OCI-LY1 (cell line): Measurements from ENCODE around the gene SEPHS1.

ENCODE experiments used
- EZH2 ChIP-seq: fragments of 200-600 bp; sonication (generic), shearing (Covaris generic); IDR thresholded peaks from 2 replicates; pipeline ENCODE4 v1.8.0; 2017; ENCODE audit warnings: borderline replicate concordance, mixed run types, mild to moderate bottlenecking, antibody characterized with exemption, low read length, moderate library complexity, mixed read lengths
- TF ChIP-seq, protein P1 (sequence below): fragments of 200-600 bp; sonication (generic), shearing (Covaris generic); IDR thresholded peaks from 2 replicates; pipeline ENCODE4 v1.5.1; 2017; ENCODE audit warnings: mild to moderate bottlenecking, antibody characterized with exemption, low read length, moderate library complexity, mixed read lengths

DNA sequence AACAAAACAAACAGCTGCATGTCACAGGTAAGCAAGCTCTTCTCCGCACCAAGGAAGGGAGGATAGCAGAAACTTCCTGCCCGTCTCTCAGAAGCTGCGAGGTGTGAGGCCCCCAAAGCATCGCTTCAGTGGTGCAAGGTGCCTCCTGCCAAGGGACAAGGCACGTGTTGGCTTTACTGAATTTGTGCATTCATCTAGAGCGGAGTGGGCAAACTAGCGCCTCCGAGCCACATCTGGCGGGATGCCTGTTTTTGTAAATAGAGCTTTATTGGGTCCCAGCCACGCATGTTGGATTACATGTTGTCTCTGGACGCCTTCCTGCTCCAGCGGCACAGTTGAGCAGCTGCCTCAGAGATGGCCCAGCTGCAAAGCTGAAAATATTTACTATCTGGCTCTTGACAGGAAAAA, 75.9 kb downstream of the SEPHS1 start:
- TF ChIP-seq, protein P1, sequence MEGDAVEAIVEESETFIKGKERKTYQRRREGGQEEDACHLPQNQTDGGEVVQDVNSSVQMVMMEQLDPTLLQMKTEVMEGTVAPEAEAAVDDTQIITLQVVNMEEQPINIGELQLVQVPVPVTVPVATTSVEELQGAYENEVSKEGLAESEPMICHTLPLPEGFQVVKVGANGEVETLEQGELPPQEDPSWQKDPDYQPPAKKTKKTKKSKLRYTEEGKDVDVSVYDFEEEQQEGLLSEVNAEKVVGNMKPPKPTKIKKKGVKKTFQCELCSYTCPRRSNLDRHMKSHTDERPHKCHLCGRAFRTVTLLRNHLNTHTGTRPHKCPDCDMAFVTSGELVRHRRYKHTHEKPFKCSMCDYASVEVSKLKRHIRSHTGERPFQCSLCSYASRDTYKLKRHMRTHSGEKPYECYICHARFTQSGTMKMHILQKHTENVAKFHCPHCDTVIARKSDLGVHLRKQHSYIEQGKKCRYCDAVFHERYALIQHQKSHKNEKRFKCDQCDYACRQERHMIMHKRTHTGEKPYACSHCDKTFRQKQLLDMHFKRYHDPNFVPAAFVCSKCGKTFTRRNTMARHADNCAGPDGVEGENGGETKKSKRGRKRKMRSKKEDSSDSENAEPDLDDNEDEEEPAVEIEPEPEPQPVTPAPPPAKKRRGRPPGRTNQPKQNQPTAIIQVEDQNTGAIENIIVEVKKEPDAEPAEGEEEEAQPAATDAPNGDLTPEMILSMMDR: no peak
- no peak for TF ChIP-seq EZH2
